NCI-H774 (cell line): ENCODE measurements around the gene SMARCA1.

ENCODE experiments used
- DNase-seq: peaks from one replicate; lab custom pipeline; 2025; lab: John Stamatoyannopoulos, UW

Gene SMARCA1

GRCh38 chrX:129529685-129530281, 6.5 kb upstream of the SMARCA1 start:
- no peak for DNase-seq

- no peak for DNase-seq
Observed at GRCh38 chrX:129525896-129526295, 2.6 kb upstream of the SMARCA1 start.

GRCh38 chrX:129525162-129525561, 1.9 kb upstream of the SMARCA1 start:
- DNase-seq, result peak; percentile 36

GRCh38 chrX:129524250-129524850, 1.1 kb upstream of the SMARCA1 start:
- DNase-seq, result no peak

- DNase-seq, result peak; percentile 60
Observed at GRCh38 chrX:129522184-129523078, 859 bp downstream of the SMARCA1 start.

GRCh38 chrX:129520151-129520550, 3.1 kb downstream of the SMARCA1 start:
- DNase-seq, result no peak

GRCh38 chrX:129516402-129516801, 6.9 kb downstream of the SMARCA1 start:
- no peak for DNase-seq

GRCh38 chrX:129512409-129512808, 10.9 kb downstream of the SMARCA1 start:
- DNase-seq, result no peak

GRCh38 chrX:129511689-129512088, 11.6 kb downstream of the SMARCA1 start:
- no peak for DNase-seq

- no peak for DNase-seq
Observed at GRCh38 chrX:129510331-129510730, 13.0 kb downstream of the SMARCA1 start.

- DNase-seq, result no peak
Observed at GRCh38 chrX:129497146-129497843, 26.0 kb downstream of the SMARCA1 start.

GRCh38 chrX:129496625-129497024, 26.7 kb downstream of the SMARCA1 start:
- no peak for DNase-seq

GRCh38 chrX:129495900-129496299, 27.4 kb downstream of the SMARCA1 start:
- no peak for DNase-seq

- no peak for DNase-seq
Observed at GRCh38 chrX:129494887-129495286, 28.4 kb downstream of the SMARCA1 start.

GRCh38 chrX:129493643-129494042, 29.6 kb downstream of the SMARCA1 start:
- DNase-seq, result no peak

GRCh38 chrX:129490330-129490729, 33.0 kb downstream of the SMARCA1 start:
- DNase-seq, result no peak

GRCh38 chrX:129488359-129488758, 34.9 kb downstream of the SMARCA1 start:
- no peak for DNase-seq

GRCh38 chrX:129480889-129481288, 42.4 kb downstream of the SMARCA1 start:
- no peak for DNase-seq

- DNase-seq, result no peak
Observed at GRCh38 chrX:129478516-129478915, 44.8 kb downstream of the SMARCA1 start.

GRCh38 chrX:129472116-129472515, 51.2 kb downstream of the SMARCA1 start:
- DNase-seq, result no peak

GRCh38 chrX:129462707-129463106, 60.6 kb downstream of the SMARCA1 start:
- DNase-seq, result no peak

GRCh38 chrX:129461801-129462456, 61.4 kb downstream of the SMARCA1 start:
- DNase-seq, result no peak
